DOHH2 (cell line): ENCODE data around the gene POP5.

Experiments
- H3F3A ChIP-seq: fragments of 200-600 bp; sonication (generic), shearing (Covaris generic); 2 replicates; pipeline ENCODE4 v1.6.0; 2016; ENCODE audit warnings: antibody characterized with exemption, mild to moderate bottlenecking; ENCODE audit not compliant: control insufficient read depth, insufficient read depth
- H3K27ac ChIP-seq: fragments of 200-600 bp; sonication (generic); 2 replicates; pipeline ENCODE4 v1.5.1; 2014; ENCODE audit warnings: low read depth, mild to moderate bottlenecking, low read length, moderate library complexity
- H3K27me3 ChIP-seq: fragments of 200-600 bp; sonication (generic); 2 replicates; pipeline ENCODE4 v1.6.1; 2014; ENCODE audit warnings: mild to moderate bottlenecking, low read length, mixed read lengths; ENCODE audit not compliant: control insufficient read depth
- H3K36me3 ChIP-seq: fragments of 200-600 bp; sonication (generic); 2 replicates; pipeline ENCODE4 v1.6.1; 2014; ENCODE audit warnings: mild to moderate bottlenecking, low read length, moderate library complexity, mixed read lengths; ENCODE audit not compliant: control insufficient read depth
- H3K4me1 ChIP-seq: fragments of 200-600 bp; sonication (generic); 2 replicates; pipeline ENCODE4 v1.6.1; 2014; ENCODE audit warnings: mild to moderate bottlenecking, low read length, mixed read lengths; ENCODE audit not compliant: control insufficient read depth
- H3K4me2 ChIP-seq: fragments of 200-600 bp; sonication (generic); 2 replicates; pipeline ENCODE4 v1.6.0; 2014; ENCODE audit warnings: mild to moderate bottlenecking, low read length, moderate library complexity
- H3K4me3 ChIP-seq: fragments of 200-600 bp; sonication (generic); 2 replicates; pipeline ENCODE4 v1.5.1; 2014; ENCODE audit warnings: mild to moderate bottlenecking, low read length, mixed read lengths
- H3K79me2 ChIP-seq: fragments of 200-600 bp; sonication (generic); 2 replicates; pipeline ENCODE4 v1.6.1; 2014; ENCODE audit warnings: mild to moderate bottlenecking, low read length, mixed read lengths; ENCODE audit not compliant: control insufficient read depth
- H3K9me2 ChIP-seq: fragments of 200-600 bp; sonication (generic); replicated peaks from 2 replicates; pipeline ENCODE4 v1.6.1; 2014; ENCODE audit warnings: mild to moderate bottlenecking, low read length, mixed read lengths; ENCODE audit not compliant: control insufficient read depth
- H3K9me3 ChIP-seq: fragments of 200-600 bp; sonication (generic); 2 replicates; pipeline ENCODE4 v1.6.1; 2014; ENCODE audit warnings: antibody characterized with exemption, low read length, mixed read lengths; ENCODE audit not compliant: control insufficient read depth, insufficient read depth
- H4K20me1 ChIP-seq: fragments of 200-600 bp; sonication (generic); 2 replicates; pipeline ENCODE4 v1.6.0; 2014; ENCODE audit warnings: low read depth, mild to moderate bottlenecking, antibody characterized with exemption, low read length, moderate library complexity; ENCODE audit not compliant: control insufficient read depth, insufficient read depth
- EZH2phosphoT487 ChIP-seq: fragments of 200-600 bp; sonication (generic); IDR thresholded peaks from 2 replicates; pipeline ENCODE4 v1.6.1; 2017; ENCODE audit warnings: borderline replicate concordance, mild to moderate bottlenecking, antibody characterized with exemption, low read length, moderate library complexity, mixed read lengths
- TF ChIP-seq, protein P1 (sequence below): fragments of 200-600 bp; sonication (generic); IDR thresholded peaks from one replicate; pipeline ENCODE4 v1.5.1; 2014; ENCODE audit warnings: antibody characterized with exemption, mild to moderate bottlenecking, low read depth, low read length; ENCODE audit not compliant: poor library complexity, severe bottlenecking

Gene POP5, protein sequence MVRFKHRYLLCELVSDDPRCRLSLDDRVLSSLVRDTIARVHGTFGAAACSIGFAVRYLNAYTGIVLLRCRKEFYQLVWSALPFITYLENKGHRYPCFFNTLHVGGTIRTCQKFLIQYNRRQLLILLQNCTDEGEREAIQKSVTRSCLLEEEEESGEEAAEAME

DNA sequence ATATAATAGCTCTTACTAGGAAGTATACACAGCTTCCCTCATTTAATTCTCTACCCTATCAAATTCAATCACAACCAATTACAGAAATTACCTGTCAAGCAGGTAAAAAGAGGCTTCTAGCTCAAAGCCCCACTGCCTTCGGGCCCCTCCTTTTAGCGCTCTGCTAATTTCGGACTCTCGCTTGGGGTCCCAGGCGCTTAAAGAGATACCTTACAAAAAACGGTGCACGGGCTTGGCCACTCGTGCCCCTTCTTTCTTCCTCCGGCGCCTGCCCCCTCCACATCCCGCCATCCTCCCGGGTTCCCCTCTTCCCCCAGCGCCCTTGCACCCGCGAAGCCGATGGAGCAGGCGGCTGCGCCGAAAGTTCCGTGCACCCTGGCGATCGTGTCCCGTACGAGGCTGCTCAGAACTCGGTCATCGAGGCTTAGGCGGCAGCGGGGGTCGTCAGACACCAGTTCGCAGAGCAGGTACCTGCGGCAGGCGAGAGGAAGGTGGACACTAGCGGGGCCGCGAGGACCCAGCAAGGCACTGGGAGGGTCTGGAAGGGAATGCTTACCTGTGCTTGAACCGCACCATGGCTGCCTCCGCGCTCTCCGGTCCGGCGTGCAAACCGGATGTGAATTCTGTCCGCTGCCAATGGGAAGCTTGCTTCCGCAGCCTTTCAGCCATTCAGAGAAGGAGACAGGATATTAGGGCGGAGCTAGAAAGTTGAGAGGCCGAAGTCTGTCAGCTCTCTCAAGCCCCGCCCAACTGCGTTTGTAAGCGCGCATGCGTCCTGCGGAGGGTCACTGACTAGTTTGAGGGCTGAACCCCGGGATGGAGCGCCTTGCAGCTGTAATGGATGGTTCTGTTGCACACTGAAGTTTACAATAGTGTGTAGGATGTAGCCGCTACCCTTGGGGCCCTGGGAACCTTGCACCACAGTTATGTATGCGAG lies at the start of gene POP5:
Gene POP5, minus strand, starts transcription at position 616 of the 937 bp plus-strand sequence. Its CDS starts 40 bp downstream, at position 576.
- H3K4me3 ChIP-seq, result peak within 1 kb of the TSS; percentile 98
- no peak for TF ChIP-seq EZH2phosphoT487
- TF ChIP-seq, protein P1, sequence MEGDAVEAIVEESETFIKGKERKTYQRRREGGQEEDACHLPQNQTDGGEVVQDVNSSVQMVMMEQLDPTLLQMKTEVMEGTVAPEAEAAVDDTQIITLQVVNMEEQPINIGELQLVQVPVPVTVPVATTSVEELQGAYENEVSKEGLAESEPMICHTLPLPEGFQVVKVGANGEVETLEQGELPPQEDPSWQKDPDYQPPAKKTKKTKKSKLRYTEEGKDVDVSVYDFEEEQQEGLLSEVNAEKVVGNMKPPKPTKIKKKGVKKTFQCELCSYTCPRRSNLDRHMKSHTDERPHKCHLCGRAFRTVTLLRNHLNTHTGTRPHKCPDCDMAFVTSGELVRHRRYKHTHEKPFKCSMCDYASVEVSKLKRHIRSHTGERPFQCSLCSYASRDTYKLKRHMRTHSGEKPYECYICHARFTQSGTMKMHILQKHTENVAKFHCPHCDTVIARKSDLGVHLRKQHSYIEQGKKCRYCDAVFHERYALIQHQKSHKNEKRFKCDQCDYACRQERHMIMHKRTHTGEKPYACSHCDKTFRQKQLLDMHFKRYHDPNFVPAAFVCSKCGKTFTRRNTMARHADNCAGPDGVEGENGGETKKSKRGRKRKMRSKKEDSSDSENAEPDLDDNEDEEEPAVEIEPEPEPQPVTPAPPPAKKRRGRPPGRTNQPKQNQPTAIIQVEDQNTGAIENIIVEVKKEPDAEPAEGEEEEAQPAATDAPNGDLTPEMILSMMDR, result no peak
- H3K27me3 ChIP-seq, result peaks cover 18% of the 10 kb centered on the region
- peaks cover 40% of the 10 kb centered on the region for H3K36me3 ChIP-seq
- peak within 1 kb of the TSS; percentile 89 for H3K4me2 ChIP-seq
- no peaks in the 10 kb centered on the region for H4K20me1 ChIP-seq
- H3K79me2 ChIP-seq, result peaks cover 11% of the 10 kb centered on the region
- peaks cover 3% of the 10 kb centered on the region; the same call in 1 of the 2 replicates for H3F3A ChIP-seq
- H3K4me1 ChIP-seq, result peaks cover 38% of the 10 kb centered on the region
- no peaks in the 10 kb centered on the region for H3K9me3 ChIP-seq
- no peaks in the 10 kb centered on the region for H3K9me2 ChIP-seq
- peak within 1 kb of the TSS; percentile 24 for H3K27ac ChIP-seq

DNA sequence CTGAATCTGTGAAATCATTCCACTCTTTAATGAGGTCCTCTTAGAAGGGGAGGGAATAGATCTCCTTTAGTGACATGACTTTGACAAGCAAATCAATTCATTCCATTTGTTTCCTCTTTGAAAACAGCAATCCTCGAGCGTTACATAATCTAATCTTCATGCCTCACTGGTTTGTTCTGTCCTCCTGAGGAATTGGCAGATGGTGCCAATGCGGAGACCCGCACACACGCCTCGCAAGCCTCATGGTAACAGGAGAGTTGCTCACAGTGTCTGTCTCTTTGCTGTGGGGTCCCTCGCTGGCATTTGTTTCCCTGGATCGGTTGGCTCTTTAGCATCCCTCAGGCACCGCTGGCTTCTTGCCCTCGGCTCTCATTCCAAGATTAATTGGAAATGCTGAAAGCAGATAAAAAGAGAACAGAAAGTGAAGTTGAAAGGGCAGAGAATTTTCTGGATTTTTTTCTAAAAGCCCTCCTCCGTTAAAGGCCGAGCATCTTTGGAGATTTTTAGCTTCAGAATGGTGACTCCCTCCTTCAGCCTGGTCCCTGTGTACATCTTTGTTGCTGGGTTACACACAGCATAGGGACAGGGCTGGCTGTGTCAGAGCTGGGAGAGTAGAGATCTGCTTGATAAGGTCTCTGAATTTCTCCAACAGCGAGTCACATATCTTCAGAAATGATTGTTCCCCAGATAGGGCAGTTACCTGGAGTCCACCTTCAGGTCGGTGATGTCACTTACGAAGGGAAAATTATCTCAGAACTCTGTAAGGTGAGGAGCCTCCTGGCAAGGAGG lies 49.1 kb upstream of the POP5 start:
- Histone ChIP-seq H4K20me1 (no peaks in the 10 kb centered on the region), H3K27ac (no peak overlapping the region), H3K9me3 (no peaks in the 10 kb centered on the region), H3K36me3 (no peaks in the 10 kb centered on the region), H3K4me3 (no peak overlapping the region), H3K27me3 (peaks cover 3% of the 10 kb centered on the region), H3K4me1 (no peaks in the 10 kb centered on the region), H3K9me2 (no peaks in the 10 kb centered on the region), H3K4me2 (no peak overlapping the region), H3K79me2 (no peaks in the 10 kb centered on the region), H3F3A (no peaks in the 10 kb centered on the region)
- TF ChIP-seq, protein P1, result no peak
- TF ChIP-seq EZH2phosphoT487, result no peak

DNA sequence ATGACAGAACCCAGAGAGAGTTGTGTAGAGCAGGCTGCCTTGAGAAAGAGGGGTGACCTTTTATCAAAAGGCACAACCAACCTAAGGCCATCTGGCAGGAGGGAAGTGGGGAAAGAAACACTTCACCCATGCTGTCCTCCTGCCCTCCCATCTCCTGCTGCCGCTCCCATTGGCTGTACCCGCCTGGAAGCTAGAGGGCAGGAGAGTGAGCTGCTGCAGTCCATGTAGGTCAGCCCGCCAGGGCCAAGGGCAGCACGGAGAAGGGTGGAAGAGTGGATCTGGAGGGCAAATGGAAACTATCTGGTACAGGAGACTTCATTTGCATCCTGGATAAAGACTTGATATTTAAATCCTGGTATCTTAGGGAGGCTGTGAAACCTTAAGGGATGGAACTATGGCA lies 47.7 kb upstream of the POP5 start:
- Histone ChIP-seq H3K4me1 (no peaks in the 10 kb centered on the region), H3F3A (no peaks in the 10 kb centered on the region), H3K9me2 (no peaks in the 10 kb centered on the region), H4K20me1 (no peaks in the 10 kb centered on the region), H3K79me2 (no peaks in the 10 kb centered on the region), H3K9me3 (no peaks in the 10 kb centered on the region), H3K4me3 (no peak overlapping the region), H3K27me3 (peaks cover 3% of the 10 kb centered on the region), H3K4me2 (no peak overlapping the region), H3K36me3 (no peaks in the 10 kb centered on the region), H3K27ac (no peak overlapping the region)
- TF ChIP-seq, protein P1, result no peak
- TF ChIP-seq EZH2phosphoT487, result no peak
